Vagina (tissue), 2 donors: Measurements from ENCODE around the gene ARPP21.

Experiments
- POLR2A ChIP-seq, 2 donors: fragments of 450-650 bp; IDR thresholded peaks; one replicate each; pipeline ENCODE4 v1.6.1; 2017; ENCODE audit warnings: antibody characterized with exemption in 2 of 2, mild to moderate bottlenecking in 2 of 2, moderate library complexity in 2 of 2
- POLR2AphosphoS5 ChIP-seq, 2 donors: sonication (generic); formaldehyde crosslinking; IDR thresholded peaks; one replicate each; pipeline ENCODE4 v1.9.0; 2017; ENCODE audit warnings: antibody characterized with exemption in 2 of 2, mild to moderate bottlenecking in 2 of 2, low read depth in 1 of 2; ENCODE audit not compliant: insufficient read depth in 1 of 2
- TF ChIP-seq, protein P1 (sequence below), 3 experiments: fragments of 450-650 bp in 2 of 3; fragments of 200-600 bp in 1 of 3; sonication (generic) in 1 of 3; IDR thresholded peaks; one replicate each; pipeline ENCODE4 v1.5.1; 2017 to 2019; ENCODE audit warnings: antibody characterized with exemption in 3 of 3, mild to moderate bottlenecking in 2 of 3, moderate library complexity in 2 of 3

DNA sequence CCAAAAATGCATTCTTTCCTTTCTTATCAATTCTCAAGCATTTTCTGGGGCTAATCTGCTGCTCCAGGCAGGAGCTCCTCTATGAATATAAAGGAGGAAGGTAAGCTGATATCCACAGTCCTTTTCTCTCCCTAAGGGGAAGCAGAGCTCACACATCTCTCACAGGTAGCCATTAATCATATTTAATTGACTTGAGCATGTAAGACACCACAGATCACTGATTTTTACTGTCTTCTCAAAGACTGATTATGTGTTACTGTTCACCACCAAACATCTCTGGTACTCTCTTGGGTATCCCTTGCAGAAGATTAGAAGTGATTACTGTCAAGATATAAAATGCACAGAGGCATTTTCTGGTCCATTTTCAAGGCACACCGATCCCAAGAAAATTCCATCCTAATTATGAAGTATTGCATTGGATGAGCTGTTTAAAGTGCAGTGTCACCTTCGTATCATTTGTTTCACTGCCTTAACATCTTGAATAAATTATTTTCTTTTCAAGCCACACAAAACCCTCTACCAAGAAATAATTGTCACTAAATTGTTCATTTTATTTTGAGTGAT, 100.7 kb downstream of the ARPP21 start:
- TF ChIP-seq, protein P1, sequence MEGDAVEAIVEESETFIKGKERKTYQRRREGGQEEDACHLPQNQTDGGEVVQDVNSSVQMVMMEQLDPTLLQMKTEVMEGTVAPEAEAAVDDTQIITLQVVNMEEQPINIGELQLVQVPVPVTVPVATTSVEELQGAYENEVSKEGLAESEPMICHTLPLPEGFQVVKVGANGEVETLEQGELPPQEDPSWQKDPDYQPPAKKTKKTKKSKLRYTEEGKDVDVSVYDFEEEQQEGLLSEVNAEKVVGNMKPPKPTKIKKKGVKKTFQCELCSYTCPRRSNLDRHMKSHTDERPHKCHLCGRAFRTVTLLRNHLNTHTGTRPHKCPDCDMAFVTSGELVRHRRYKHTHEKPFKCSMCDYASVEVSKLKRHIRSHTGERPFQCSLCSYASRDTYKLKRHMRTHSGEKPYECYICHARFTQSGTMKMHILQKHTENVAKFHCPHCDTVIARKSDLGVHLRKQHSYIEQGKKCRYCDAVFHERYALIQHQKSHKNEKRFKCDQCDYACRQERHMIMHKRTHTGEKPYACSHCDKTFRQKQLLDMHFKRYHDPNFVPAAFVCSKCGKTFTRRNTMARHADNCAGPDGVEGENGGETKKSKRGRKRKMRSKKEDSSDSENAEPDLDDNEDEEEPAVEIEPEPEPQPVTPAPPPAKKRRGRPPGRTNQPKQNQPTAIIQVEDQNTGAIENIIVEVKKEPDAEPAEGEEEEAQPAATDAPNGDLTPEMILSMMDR (IDR thresholded peaks at IDR 0.05) = no peak
- TF ChIP-seq POLR2A (IDR thresholded peaks at IDR 0.05) (no peak), POLR2AphosphoS5 (IDR thresholded peaks at IDR 0.05; ENCODE audit: insufficient read depth in 1 of 2, low read depth in 1 of 2) (no peak)
